Activated CD8-positive, alpha-beta memory T cell treated with anti-CD3 and anti-CD28 coated beads for 36 hours (primary cell): ENCODE measurements around the gene ECM1. TPM values are rescaled to one million over a fixed set of nuclear protein-coding genes. Genes with fewer than 3 reads are reported as not detected.

Source experiments
- CTCF ChIA-PET: fragments of 350-600 bp; sonication (Branson Sonifier 250); formaldehyde crosslinking; loops from one replicate; lab custom pipeline; 2021; ENCODE audit warnings: antibody characterized with exemption; lab: Charles Lee
- POLR2A ChIA-PET: fragments of 350-600 bp; sonication (Branson Sonifier 250); formaldehyde crosslinking; loops from one replicate; lab custom pipeline; 2021; ENCODE audit warnings: antibody characterized with exemption; lab: Charles Lee
- total RNA-seq, 2 experiments: library from RNA; stranded (reverse); gene quantifications; one replicate each; pipeline ENCODE4 v1.2.3, GENCODE V29; 2021

ECM1 gene
- total RNA-seq, 2 experiments from 2014 or later = 1.3 to 1.5 TPM

GRCh38 chr1:150551784-150552127, 43.8 kb downstream of the ECM1 start:
- CTCF ChIA-PET = interaction anchor here (1.0 to 2.3 kb wide), 4 partner anchors 8 to 68 kb away, joined by 3 to 19 read pairs (median 3); no protein-coding TSS in a partner anchor
- POLR2A ChIA-PET = no interaction called here

- ChIA-PET POLR2A (no interaction called here), CTCF (interaction anchor here (1.0 to 2.3 kb wide), 4 partner anchors 8 to 68 kb away, joined by 3 to 19 read pairs (median 3); no protein-coding TSS in a partner anchor)
These were observed 44.4 kb downstream of the ECM1 start for GRCh38 chr1:150552128-150552910.

- CTCF ChIA-PET = no interaction called here
- POLR2A ChIA-PET = no interaction called here
These were observed 45.0 kb downstream of the ECM1 start for GRCh38 chr1:150552911-150553289.

GRCh38 chr1:150553392-150554085, 45.6 kb downstream of the ECM1 start:
- ChIA-PET CTCF (no interaction called here), POLR2A (no interaction called here)

GRCh38 chr1:150554086-150554452, 46.2 kb downstream of the ECM1 start:
- ChIA-PET POLR2A (no interaction called here), CTCF (no interaction called here)

- POLR2A ChIA-PET = no interaction called here
- CTCF ChIA-PET = interaction anchor here (0.8 kb wide), 1 partner anchor 300 kb away, joined by 3 read pairs; no protein-coding TSS in a partner anchor
These were observed 47.5 kb downstream of the ECM1 start for GRCh38 chr1:150555198-150555970.

- ChIA-PET POLR2A (no interaction called here), CTCF (interaction anchor here (1.3 kb wide), 1 partner anchor 12 kb away, joined by 3 read pairs; no protein-coding TSS in a partner anchor)
These were observed 48.3 kb downstream of the ECM1 start for GRCh38 chr1:150555971-150556865.

- CTCF ChIA-PET = interaction anchor here (1.3 kb wide), 1 partner anchor 11 kb away, joined by 3 read pairs; no protein-coding TSS in a partner anchor
- POLR2A ChIA-PET = no interaction called here
These were observed 49.2 kb downstream of the ECM1 start for GRCh38 chr1:150557065-150557600.

GRCh38 chr1:150557813-150558212, 49.9 kb downstream of the ECM1 start:
- CTCF ChIA-PET = interaction anchor here (1.3 kb wide), 2 partner anchors 10 to 25 kb away, joined by 3 to 4 read pairs; no protein-coding TSS in a partner anchor
- POLR2A ChIA-PET = no interaction called here

GRCh38 chr1:150558303-150558704, 50.4 kb downstream of the ECM1 start:
- POLR2A ChIA-PET = no interaction called here
- CTCF ChIA-PET = interaction anchor here (1.3 kb wide), 2 partner anchors 9 to 25 kb away, joined by 4 read pairs; partner anchors contain the start of gene ADAMTSL4

GRCh38 chr1:150558761-150559655, 51.1 kb downstream of the ECM1 start:
- CTCF ChIA-PET = interaction anchor here (0.6 to 7.4 kb wide), 14 partner anchors 8 to 444 kb away, joined by 3 to 135 read pairs (median 4); partner anchors contain the start of genes ADAMTSL4 and MCL1

GRCh38 chr1:150559656-150560010, 51.7 kb downstream of the ECM1 start:
- ChIA-PET POLR2A (interaction anchor here (2.7 to 7.9 kb wide), 2 partner anchors 15 to 52 kb away, joined by 12 to 210 read pairs; partner anchors contain the start of gene MCL1), CTCF (interaction anchor here (0.6 to 7.4 kb wide), 16 partner anchors 8 to 443 kb away, joined by 3 to 135 read pairs (median 4); partner anchors contain the start of genes ADAMTSL4 and MCL1)

More at GRCh38 chr1:150558761-150559655, 51.1 kb downstream of the ECM1 start:
- POLR2A ChIA-PET = interaction anchor here (2.7 to 7.9 kb wide), 2 partner anchors 15 to 53 kb away, joined by 12 to 210 read pairs; partner anchors contain the start of gene MCL1

- POLR2A ChIA-PET = interaction anchor here (1.1 to 7.9 kb wide), 3 partner anchors 11 to 52 kb away, joined by 6 to 210 read pairs (median 12); partner anchors contain the start of gene MCL1
- CTCF ChIA-PET = interaction anchor here (0.6 to 7.4 kb wide), 21 partner anchors 9 to 443 kb away, joined by 3 to 135 read pairs (median 4); partner anchors contain the start of genes ADAMTSL4 and MCL1
These were observed 52.1 kb downstream of the ECM1 start for GRCh38 chr1:150560011-150560438.

GRCh38 chr1:150560576-150561253, 52.8 kb downstream of the ECM1 start:
- CTCF ChIA-PET = interaction anchor here (0.6 to 7.4 kb wide), 29 partner anchors 9 to 362 kb away, joined by 3 to 135 read pairs (median 4); partner anchors contain the start of genes ADAMTSL4, ENSA, GOLPH3L and MCL1
- POLR2A ChIA-PET = interaction anchor here (0.6 to 7.9 kb wide), 6 partner anchors 12 to 563 kb away, joined by 3 to 210 read pairs (median 6); partner anchors contain the start of genes ENSA and MCL1

GRCh38 chr1:150561254-150561973, 53.5 kb downstream of the ECM1 start:
- ChIA-PET CTCF (interaction anchor here (0.6 to 7.4 kb wide), 24 partner anchors 10 to 361 kb away, joined by 3 to 135 read pairs (median 4); partner anchors contain the start of genes ADAMTSL4, ENSA, GOLPH3L and MCL1), POLR2A (interaction anchor here (0.6 to 7.9 kb wide), 8 partner anchors 13 to 562 kb away, joined by 3 to 210 read pairs (median 6); partner anchors contain the start of genes ENSA, MCL1 and MINDY1)
